NCI-H82 (cell line): ENCODE results near the gene TMEM11.

Experiments
- DNase-seq: peaks from one replicate; lab custom pipeline; 2025; lab: John Stamatoyannopoulos, UW

Gene TMEM11

DNA sequence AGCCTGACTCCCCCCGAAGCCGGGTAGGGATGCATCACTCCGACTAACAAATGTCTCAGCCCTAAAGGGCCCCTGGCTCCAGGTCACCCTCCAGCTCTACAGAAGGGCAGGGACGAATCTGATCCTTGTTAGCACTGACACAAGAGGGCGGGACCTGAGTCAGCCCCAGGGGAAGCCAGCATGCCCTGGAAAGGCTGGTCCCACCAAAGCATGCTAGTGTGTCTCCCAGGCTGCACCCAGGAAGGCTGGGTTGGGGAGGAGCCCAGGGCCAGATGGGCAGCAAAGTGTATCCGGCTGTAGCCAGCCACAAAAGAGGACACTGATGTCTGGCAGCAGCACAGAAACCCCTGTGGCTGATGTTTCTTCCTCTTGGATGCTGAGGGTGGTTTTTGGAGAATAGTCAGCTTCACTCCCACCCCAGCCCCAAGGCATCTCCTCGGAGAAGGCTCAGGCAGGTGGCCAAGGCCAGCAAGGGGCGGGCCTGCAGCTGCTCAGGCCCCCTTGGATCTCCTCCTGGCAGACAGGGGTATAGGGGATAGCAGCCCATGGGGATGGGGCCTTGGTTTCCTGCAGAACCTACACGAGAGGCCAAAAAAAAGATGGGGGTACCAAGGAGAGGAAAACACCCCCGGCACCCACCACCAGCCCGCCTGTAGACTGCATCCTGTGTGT, 28.2 kb upstream of the TMEM11 start:
- no peak for DNase-seq

DNA sequence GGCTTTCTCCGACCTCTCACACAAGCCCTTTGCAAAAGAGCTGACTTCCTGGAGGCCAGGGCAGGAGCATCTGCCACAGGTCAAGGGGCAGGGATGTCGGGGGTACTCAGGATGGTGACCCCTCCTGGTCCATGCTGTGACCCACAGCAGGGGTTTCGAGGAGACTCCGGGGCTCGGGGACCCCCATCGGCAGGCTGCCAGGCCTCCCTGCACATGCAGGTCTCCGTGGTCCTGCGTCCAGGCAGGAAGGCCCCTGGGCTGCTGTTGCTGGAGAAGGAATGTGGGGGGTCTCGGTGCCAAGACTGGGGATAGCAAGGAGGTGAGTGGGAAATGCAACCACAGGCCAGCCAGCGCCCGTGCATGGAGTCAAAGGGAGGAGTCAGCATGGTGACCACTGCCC, 27.6 kb upstream of the TMEM11 start:
- DNase-seq: no peak

DNA sequence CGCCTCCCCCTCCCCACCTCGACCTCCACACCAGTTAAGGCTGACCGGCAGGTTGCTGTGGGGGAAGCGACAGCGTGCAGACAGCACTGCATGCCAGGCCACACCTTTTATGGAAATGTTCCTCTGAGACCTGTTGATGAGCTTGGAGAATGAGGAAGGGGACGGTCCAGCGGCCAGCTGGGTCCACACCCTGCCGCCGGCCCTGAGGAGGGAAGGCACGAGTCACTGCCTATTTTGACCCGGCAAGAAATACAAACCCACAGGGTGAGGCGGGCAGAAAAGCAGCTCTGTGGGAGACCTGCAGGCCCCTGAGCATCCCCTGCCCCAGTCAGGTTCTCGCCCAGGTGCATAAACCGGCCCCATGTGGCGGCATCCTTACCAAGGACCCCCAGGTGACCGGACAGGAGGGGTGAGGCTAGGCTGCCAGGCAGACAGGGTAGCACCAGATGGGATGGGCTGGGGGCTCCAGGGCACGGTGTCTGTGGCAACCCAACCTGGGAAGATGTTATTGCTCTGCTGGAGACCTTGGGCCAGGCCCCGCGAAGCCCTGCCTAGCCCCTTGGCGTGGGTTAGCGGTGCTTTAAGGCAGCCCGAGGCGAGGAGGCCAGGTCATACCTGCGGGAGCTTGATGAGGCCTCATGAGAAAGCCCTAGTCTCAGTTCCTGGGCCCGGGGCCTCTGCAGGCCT, 26.6 kb upstream of the TMEM11 start:
- no peak for DNase-seq

DNA sequence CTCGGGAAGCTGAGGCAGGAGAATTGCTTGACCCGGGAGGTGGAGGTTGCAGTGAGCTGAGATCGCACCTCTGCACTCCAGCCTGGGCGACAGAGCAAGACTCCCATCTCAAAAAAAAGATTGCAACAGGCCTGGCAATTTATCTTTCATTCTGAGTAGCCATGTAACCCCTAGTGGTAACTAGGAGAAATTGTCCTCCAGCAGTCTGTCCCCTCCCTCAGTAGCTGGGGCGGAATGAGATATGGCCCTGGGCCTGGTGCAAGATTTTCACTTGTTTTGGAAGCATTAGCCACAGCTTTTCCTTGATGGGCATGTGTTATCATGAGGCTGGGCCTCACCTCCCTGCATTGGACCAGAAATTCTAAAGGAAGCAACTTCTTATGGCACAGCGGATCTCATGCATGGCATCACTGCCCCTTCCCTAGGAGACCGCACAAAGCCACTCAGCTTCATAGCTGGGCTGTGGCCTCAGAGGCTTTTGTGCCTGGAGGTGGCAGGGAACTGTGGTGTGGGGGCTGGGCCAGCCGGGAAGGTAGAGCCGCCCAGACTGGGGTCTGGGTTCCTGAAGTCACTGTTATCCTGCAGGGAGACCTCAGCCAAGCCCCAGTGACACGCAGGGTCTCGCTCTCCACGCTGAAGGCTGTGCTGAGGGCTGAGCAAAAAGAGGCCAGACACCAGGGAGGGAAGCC, 25.9 kb upstream of the TMEM11 start:
- DNase-seq: peak; percentile 64

DNA sequence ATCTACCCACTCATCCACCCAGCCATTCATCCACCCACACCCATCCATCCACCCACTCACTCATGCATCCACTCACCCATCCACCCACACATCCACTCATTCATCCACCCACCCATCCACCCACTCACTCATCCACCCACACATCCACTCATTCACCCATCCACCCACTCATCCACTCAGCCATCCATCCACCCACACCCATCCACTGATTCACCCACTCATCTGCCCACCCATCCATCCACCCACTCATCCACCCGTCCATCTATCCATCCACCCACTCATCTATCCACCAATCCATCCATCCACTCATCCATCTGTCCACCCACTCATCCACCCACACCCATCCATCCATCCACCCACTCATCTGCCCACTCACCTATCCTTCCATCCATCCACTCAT, 22.0 kb upstream of the TMEM11 start:
- DNase-seq: no peak

DNA sequence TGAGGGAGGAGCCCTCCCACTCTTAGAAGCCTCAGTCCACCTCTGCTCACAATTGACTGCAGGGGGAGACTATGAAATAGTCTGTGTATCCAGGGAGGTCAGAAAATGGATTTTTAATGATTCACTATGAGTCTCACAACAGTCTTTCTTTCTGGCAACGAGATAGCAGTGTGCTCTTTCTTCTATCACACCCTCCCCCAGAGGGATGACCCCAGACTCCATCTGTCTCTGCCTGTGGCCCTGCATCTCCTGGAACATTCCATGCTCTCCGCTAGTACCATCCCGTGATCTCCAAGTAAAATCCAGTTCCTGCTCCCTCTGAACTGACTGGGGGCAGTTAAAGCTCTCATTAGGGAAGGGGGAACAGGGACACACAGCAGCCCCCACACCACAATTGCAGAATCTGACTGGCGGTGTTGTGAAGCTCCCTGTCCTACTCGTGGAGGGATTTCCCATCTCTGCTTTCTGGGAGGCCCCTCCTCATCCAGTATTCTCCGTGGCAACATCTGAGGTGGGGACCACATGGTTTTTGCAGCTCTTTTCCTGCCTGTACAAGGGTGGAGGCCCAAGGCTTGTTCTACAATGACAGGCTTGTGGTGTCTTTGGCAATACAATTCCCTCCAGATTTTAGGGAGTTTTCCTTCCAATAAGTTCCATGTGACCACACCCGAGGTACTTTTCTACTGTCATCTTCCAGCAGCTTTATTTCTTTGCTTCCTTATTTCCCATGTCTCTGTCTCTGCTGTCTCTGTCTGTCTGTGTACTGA, 19.8 kb upstream of the TMEM11 start:
- no peak for DNase-seq

DNA sequence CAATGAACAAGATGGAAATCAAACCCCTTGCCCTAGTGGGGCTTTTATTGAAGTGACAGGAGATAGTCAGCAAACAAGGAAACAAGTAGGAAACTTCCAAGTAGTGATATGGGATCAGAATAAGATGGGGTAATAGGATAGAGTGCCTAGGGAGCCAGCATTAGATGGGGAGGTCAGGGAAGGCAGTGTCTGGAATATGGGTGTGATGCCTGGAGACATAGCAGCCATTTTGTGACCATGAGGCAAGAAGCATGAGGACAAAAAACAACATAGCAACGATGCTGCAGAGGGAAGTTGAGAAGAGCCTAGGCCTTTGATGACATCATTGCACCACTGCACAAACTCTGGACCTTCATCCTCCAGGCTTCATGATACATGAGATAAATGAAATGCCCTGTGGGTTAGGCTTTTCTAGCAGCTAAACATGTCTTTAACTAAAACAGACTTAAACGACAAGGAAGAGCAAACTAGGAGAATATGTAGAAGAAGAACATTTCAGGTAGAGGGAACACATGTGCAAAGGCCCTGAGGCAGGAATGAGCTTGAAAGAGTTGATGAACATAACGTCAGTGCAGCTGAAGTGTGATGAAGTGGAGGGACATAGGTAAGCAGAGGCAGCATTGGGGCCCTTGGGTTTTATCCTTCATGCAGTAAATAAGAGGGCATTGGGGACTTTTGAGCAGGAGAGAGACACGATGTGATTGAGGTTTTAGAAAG, 18.2 kb upstream of the TMEM11 start:
- no peak for DNase-seq

DNA sequence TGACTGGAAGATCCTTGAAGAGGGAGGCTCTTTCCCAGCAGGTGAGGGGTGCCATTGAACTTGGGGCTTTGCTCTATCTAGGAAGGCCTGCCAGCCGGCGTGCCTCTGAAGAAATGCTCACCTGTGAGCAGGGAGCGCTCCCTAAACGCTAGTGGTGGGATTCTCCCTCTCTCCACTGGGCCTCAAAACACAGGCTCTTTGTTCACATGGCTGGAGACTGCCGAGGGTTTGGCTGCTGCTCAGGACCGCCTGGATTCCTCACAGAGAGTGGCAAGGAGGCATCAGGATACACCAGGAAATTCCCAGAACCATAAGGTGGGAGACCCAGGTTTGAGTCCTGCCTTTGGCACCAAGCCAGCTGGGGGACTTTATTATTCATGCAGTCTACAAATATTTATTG, 17.6 kb upstream of the TMEM11 start:
- no peak for DNase-seq

DNA sequence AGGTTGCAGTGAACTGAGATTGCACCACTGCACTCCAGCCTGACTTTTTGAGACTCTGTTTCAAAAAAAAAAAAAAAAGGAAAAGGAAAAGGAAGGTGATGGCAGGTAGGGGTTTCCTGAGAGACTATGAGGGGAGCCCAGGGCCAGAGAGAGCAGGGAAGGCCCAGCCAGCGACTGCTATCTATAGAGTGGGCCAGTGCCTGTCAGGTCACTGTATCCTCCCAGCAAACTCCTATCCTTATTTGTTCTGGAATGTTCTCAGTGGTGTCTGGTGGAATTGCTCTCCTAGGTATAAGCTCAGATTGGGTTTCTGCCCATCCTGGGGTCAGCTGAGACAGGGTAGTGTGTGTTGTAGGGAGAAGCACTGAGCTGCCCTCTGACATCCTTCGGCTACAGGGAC, 14.9 kb upstream of the TMEM11 start:
- DNase-seq: no peak

DNA sequence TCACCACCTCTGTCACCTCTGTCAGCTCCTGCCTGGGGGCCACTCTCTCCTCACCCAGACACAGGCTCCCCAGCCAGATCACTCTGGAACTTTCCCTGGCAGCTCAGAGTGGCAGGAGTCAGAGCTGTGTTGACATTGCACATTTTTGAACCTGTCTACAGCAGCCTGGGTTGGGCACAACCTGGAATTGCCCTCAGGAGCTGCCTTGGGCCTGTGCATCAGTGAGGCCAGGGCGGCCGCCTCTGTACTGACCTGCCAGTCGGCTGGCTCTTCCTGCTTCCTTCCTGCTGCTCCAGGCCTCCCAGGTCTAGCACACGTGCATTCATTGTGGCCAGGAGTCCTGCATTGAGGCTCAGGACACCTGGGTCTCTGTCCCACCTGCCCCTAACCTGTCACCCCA, 14.2 kb upstream of the TMEM11 start:
- no peak for DNase-seq

DNA sequence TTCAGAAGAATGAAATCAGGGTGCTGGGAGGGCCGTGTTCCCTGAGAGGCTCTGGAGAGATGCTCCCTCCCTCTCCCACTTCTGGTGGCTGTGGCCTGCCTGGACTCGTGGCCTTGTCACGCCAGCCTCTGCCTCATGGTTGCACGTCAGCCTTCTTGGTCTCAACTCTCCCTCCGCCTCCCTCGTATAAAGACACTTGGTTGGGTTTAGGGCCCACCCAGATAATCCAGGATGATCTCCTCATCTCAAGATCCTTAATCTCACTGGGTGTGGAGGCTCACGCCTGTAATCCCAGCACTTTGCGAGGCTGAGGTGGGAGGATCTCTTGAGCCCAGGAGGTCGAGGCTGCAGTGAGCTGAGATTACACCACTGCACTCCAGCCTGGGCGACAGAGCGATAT, 13.3 kb upstream of the TMEM11 start:
- DNase-seq: peak; percentile 84

DNA sequence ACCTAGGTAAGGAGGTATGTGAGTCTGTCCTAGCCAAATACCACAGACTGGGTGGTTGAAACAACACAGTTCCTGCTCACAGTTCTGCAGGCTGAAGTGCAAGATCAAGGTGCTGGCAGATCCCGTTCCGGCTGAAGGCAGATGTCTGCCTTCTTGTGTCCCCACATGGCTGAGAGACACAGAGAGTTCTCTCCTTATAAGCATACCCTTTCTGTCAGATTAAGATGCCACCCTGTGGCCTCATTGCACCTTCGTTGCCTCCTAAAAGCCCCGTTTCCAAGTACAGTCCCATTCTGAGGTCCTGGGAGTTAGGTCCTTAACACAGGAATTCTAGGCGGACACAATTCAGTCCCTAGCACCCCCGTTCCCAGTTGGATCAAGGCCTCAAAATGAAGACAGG, 9.1 kb upstream of the TMEM11 start:
- no peak for DNase-seq

DNA sequence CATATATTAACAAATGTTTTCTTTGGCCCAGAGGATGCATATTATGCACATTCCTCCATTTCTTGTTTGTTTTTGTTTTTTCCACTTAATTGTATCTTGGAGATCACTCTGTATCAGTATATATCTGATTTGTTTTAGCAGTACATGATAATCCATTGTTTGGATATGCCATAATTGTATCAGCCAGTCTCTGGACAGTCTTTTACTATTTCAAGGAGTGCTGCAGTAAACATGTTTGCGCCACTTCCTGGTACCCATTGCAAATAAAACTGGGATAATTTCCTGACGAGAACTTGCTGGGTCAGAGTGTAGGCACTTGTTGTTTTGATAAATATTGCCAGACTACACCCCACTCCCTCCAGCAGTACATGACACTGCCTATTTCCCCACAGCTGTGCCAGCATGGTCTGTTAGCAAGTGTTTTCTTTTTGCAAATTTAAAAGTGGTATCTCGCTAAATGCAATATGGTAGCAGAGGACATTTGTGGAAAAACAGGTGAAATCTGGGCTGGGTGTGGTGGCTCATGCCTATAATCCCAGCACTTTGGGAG, 4.9 kb upstream of the TMEM11 start:
- no peak for DNase-seq

DNA sequence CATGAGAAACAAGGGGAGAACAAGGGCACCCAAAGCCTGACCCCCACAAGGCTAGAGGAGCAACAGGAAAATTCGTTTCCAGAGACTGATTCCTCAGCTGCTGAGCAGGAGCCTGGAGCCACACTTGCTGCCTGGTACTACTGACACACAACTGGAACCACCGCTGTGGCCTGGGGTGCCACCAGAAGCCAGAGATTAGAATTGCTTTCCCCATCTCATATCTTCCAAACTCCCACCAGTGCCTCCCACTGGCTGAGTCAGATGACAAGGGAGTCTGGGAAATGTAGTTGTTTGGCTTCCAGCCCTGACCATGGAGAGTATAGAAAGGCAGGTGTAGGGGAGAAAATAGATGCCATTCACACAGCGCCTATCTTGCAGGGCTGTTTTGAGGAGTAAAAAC, 4.1 kb upstream of the TMEM11 start:
- peak; percentile 61 for DNase-seq

DNA sequence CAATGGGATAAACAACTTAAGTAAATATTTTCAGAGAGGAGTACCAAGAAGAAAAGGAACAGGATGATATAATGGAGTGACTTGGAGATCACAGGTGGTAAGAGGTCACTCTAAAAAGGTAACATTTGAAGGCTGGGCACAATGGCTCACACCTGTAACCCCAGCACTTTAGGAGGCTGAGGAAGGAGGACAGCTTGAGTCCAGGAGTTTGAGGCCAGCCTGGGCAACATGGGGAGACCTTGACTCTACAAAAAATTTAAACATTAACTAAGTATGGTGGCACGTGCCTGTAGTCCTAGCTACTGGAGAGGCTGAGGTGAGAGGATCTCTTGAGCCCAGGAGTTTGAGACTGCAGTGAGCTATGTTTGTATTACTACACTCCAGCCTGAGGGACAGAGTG, 3.4 kb upstream of the TMEM11 start:
- no peak for DNase-seq

DNA sequence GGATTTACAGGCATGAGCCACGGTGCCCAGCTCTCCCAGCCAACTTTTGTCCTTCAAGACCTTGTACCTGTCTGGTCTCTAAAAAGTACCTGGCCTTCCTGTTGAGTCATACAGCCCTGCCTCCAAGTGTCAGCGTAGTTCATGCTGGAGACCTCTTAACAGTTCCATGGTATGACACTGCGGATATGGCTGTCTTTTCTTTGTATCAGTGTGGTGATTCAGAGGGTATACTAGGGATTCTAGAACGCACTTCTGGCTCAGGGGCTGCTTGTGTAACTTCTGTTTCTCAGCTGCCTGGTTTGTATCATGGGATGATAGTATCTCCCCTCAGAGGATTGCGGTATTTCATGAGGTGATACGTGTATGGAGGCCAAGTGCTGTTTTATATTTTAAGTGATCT, 2.0 kb upstream of the TMEM11 start:
- DNase-seq: no peak

DNA sequence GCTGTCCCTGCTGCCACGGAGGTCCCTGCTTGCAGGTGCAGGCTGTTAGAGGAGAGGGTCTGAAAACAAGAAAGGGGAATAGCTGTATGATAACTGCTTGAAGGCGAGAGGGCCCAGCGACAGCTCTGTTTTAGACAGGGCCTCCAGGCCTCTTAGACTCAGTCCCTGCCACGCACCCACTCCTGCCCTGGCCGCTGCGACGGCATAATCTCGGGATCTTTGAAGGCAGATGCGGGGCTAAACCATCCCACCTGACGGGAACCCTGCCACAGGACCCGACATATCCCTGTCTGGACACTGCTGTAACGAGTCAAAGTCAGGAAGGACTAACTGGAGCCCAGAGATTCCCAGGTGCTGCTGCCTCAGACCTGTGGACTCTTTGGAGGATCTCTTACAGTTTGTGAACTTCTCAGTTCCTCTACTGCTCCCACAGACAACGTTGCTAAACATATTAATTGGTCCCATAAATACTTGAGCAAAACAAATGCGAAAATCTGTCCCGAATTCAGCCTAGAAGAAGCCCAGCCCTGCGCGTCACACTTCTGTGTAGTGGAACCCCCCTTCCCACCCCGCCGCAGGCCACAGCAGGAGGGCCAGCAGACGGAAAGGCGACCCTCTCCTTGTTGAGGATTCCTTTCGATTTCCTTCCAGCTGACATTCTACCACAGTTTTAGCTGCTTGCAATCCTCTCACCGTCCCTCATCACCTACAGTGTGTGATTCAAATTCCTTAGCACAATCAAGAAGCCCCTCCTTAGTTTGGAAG, 998 bp upstream of the TMEM11 start:
- no peak for DNase-seq

DNA sequence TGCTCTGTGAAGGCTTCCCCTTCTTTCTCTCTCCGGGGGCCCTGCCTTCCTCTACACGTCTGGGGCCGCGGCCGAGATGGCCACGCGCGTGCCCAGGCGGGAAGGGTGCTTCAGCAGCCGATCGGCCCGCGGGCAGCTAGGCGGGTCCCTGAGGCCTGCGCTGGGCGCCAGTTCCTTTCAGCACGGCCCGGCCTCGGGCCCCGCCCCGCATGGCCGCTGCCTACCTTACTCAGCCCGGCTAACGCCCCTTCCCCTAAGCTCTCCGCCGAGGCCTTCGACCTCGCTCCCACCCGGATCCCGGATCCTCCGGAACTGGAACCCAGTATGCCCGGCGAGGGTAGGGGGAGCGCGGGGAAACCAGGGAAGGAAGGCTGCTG, 335 bp downstream of the TMEM11 start:
- peak; percentile 68 for DNase-seq

DNA sequence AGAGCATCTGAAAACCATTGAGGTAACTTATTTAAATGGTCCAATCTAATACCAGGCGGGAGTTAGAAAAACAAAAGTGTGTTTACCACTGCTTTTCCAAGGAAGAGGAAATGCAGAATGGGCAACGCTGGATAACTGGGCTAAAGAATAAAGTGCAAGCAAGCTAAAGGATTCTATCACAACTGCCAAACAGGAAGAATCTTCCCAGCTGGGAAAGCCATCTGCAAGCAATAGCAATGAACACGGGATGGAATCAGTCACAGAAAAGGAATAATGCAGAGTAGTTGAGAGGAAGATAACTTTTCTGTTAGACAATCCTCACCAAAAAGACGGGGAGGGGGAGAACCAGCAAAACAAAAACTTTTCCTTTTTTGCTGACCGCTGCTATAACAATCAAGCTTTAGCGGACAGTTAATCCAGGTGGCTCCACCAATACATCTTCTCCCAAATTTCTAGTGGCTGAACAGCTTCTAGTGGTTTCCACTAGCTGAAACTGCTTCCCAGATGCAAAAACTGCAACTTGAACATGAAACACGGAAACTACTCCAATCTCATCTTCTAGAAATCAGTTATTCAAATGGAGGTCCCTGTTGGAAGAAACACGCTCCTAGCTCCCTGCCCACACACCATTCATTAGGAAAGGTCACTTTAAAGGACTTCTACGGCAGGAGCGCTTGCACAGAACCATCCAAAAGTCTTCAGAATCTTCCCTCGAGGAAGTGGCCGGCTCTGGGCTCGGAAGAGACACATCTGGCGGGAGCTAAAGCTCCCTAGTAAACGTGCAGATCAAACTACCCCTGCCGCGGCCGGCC, 929 bp downstream of the TMEM11 start:
- DNase-seq: no peak

DNA sequence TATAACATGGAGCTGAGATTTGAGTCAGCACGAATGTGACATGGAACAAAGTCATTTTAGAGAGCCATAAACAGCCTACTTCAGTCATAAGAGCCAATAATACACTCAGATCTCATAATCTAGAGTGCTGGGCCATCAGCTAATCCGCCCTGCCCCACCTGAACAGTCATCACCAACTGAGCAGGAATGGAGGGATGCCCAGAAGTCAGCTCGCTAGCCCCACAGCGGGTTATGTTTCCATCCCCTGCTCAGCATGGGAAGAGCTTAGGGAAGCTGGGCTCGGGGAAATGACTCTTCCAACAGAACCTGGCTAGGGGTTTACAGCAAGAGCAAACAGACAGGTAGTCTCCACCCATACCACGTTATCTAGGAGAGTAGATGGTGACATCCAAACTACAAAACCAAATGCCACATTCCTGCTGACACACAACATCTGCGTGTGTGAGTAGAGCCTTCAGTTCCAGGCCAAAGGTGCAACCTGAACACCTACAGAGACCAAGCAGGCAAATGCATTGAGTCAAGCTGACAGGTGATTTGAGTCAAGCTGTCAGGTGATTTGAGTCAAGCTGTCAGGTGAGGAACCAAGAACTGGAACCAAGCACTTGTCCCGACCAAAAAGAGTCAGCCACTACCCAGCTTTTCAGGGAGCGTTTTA, 2.0 kb downstream of the TMEM11 start:
- DNase-seq: no peak
